DND-41 (cell line): Measurements from ENCODE around the gene E2F2.
"Not testable (repeated sequence)": the region's sequence is repeated elsewhere in the genome, so short reads cannot be mapped to it uniquely, and the experiment has no call there.

Experiments
- ATAC-seq: fragments of 200-7000 bp; cut with Tn5 transposase; 3 replicates; pipeline ENCODE4 v1.9.1; 2021; ENCODE audit warnings: low read depth; ENCODE audit not compliant: insufficient read depth
- DNase-seq: peaks from one replicate; pipeline ENCODE4 v3.0.0-alpha.2; 2020
- H2AFZ ChIP-seq: 2 replicates; pipeline ENCODE4 v1.6.0; 2012; ENCODE audit warnings: low read depth, low read length
- H3K27ac ChIP-seq: 2 replicates; pipeline ENCODE4 v1.5.1; 2012; ENCODE audit warnings: low read length, inconsistent platforms
- H3K27me3 ChIP-seq: fragments of 200-600 bp; sonication (generic); 2 replicates; pipeline ENCODE4 v1.6.0; 2012; ENCODE audit warnings: low read length, mild to moderate bottlenecking, inconsistent platforms; ENCODE audit not compliant: insufficient read depth, poor library complexity
- H3K36me3 ChIP-seq: 2 replicates; pipeline ENCODE4 v1.5.1; 2012; ENCODE audit warnings: low read length, inconsistent platforms; ENCODE audit not compliant: insufficient read depth
- H3K4me1 ChIP-seq: 2 replicates; pipeline ENCODE4 v1.5.1; 2012; ENCODE audit warnings: mild to moderate bottlenecking, low read length; ENCODE audit not compliant: insufficient read depth
- H3K4me2 ChIP-seq: 2 replicates; pipeline ENCODE4 v1.6.0; 2012; ENCODE audit warnings: mild to moderate bottlenecking, moderate library complexity, low read length, inconsistent platforms; ENCODE audit not compliant: insufficient read depth
- H3K4me3 ChIP-seq, 2 experiments: fragments of 200-600 bp in 1 of 2; shearing (Covaris generic) in 1 of 2; 2 replicates each; pipeline ENCODE4 v1.5.1; 2012 to 2016; ENCODE audit warnings: inconsistent platforms in 2 of 2, low read length in 2 of 2, mild to moderate bottlenecking in 2 of 2, low read depth in 1 of 2, moderate library complexity in 1 of 2
- H3K79me2 ChIP-seq: 2 replicates; pipeline ENCODE4 v1.6.0; 2012; ENCODE audit warnings: low read length, inconsistent platforms; ENCODE audit not compliant: insufficient read depth
- H3K9ac ChIP-seq: 2 replicates; pipeline ENCODE4 v1.6.0; 2012; ENCODE audit warnings: low read depth, mild to moderate bottlenecking, inconsistent platforms, low read length, moderate library complexity
- H3K9me3 ChIP-seq: 2 replicates; pipeline ENCODE4 v1.5.1; 2012; ENCODE audit warnings: low read length, moderate library complexity, mild to moderate bottlenecking, inconsistent platforms; ENCODE audit not compliant: insufficient read depth, severe bottlenecking
- H4K20me1 ChIP-seq: 2 replicates; pipeline ENCODE4 v1.6.0; 2012; ENCODE audit warnings: low read length; ENCODE audit not compliant: insufficient read depth
- CTCF ChIP-seq: IDR thresholded peaks from 2 replicates; pipeline ENCODE4 v1.5.1; 2012; ENCODE audit warnings: borderline replicate concordance, low read length, moderate library complexity, mild to moderate bottlenecking; ENCODE audit not compliant: poor library complexity, severe bottlenecking; ENCODE audit errors: extremely low read depth
- EZH2 ChIP-seq: IDR thresholded peaks from 3 replicates; pipeline ENCODE4 v1.6.1; 2012; ENCODE audit warnings: borderline replicate concordance, low read depth, mild to moderate bottlenecking, moderate library complexity, low read length, inconsistent platforms; ENCODE audit not compliant: severe bottlenecking

E2F2 gene

GRCh38 chr1:23543707-23544443 is 12.8 kb upstream of the E2F2 start:
- TF ChIP-seq EZH2 (no peak), CTCF (no peak)
- no peak overlapping the region for H3K9ac ChIP-seq
- ATAC-seq (no peak), DNase-seq (no peak)
- no peaks in the 10 kb centered on the region for H3K36me3 ChIP-seq
- H4K20me1 ChIP-seq, result no peaks in the 10 kb centered on the region
- H3K4me3 ChIP-seq, result no peak overlapping the region
- H3K79me2 ChIP-seq, result no peaks in the 10 kb centered on the region
- H3K4me2 ChIP-seq, result no peak overlapping the region
- no peak overlapping the region for H3K27ac ChIP-seq
- H3K4me1 ChIP-seq, result peaks cover 13% of the 10 kb centered on the region
- no peak overlapping the region for H2AFZ ChIP-seq
- H3K9me3 ChIP-seq, result no peaks in the 10 kb centered on the region
- no peaks in the 10 kb centered on the region for H3K27me3 ChIP-seq

- not testable (repeated sequence) for H3K9me3 ChIP-seq, H3K27ac ChIP-seq, H3K36me3 ChIP-seq, H4K20me1 ChIP-seq, H3K4me3 ChIP-seq, H3K9ac ChIP-seq, H3K79me2 ChIP-seq, DNase-seq, H3K4me2 ChIP-seq, ATAC-seq, H3K27me3 ChIP-seq, H2AFZ ChIP-seq
- H3K4me1 ChIP-seq, result peaks cover 13% of the 10 kb centered on the region
Observed at GRCh38 chr1:23542940-23543339, 11.9 kb upstream of the E2F2 start.

DNA sequence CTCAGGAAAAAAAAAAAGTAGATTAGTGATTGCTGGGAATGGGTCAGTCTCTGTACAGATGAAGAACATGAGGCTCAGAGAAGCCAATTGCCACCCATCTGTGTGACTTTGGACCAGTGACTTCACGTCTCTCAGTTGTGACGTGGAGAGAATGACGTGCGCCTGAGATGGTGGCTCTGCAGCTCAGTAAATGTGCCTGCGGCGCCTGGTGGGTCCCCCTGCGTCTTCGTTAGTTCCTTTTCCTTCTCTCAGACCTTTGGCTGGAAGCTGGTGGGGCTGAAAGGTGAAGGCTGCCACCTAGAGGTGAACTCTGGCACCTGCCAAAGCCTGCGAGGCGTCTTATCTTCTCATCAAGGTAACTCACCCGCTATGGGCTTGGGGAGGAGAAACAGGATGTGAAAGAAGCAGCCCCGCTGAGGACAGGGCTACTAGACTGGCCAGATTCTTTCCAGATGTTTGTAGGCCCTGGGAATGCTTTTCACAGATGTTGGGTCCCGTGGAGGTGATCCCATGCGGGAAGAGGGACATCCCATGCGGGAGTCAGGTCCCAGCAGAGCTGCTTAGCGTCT is 8.7 kb upstream of the E2F2 start:
- DNase-seq (peak; percentile 96), ATAC-seq (peak; percentile 96)
- H3K4me2 ChIP-seq, result peak overlapping the region; percentile 58
- H4K20me1 ChIP-seq, result no peaks in the 10 kb centered on the region
- H3K27ac ChIP-seq, result peak overlapping the region; percentile 33; the same call in 1 of the 2 replicates
- no peak for TF ChIP-seq EZH2
- TF ChIP-seq CTCF, result peak; percentile 99
- H3K36me3 ChIP-seq, result no peaks in the 10 kb centered on the region
- H2AFZ ChIP-seq, result peak overlapping the region; percentile 73
- H3K9me3 ChIP-seq, result no peaks in the 10 kb centered on the region
- peaks cover 19% of the 10 kb centered on the region for H3K4me1 ChIP-seq
- peak overlapping the region; percentile 22; the same call in 1 of the 2 replicates for H3K9ac ChIP-seq
- H3K27me3 ChIP-seq, result no peaks in the 10 kb centered on the region
- H3K4me3 ChIP-seq, result peak overlapping the region in 1 of 2 experiments; percentile 38; a peak in 2 of 4 replicates
- no peaks in the 10 kb centered on the region for H3K79me2 ChIP-seq

DNA sequence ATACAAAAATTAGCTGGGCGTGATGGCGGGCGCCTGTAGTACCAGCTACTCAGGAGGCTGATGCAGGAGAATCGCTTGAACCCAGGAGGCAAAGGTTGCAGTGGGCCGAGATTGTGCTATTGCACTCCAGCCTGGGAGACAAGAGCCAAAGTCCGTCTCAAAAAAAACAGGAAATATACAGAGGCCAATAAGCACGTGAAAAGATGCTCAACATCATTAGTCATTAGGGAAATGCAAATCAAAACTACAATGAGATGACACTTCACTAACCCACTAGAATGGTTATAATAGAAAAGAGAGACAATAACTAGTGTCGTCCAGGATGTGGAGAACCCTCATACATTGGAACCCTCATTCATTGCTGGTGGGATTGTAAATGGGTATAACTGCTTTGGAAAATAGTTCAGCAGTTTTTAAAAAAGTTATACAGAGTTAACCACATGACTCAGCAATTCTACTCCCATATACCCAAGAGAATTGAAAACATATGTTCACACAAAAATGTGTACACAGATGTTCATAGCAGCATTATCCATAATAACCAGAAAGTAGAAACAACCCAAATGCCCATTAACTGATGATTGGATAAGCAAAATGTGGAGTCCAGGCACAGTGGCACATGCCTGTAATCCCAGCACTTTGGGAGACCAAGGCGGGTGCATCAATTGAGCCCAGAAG is 6.4 kb upstream of the E2F2 start:
- no peak overlapping the region for H2AFZ ChIP-seq
- H3K79me2 ChIP-seq, result no peaks in the 10 kb centered on the region
- TF ChIP-seq EZH2, result no peak
- TF ChIP-seq CTCF, result no peak
- H3K9ac ChIP-seq, result no peak overlapping the region
- ATAC-seq (no peak), DNase-seq (no peak)
- H3K4me2 ChIP-seq, result no peak overlapping the region
- no peaks in the 10 kb centered on the region for H3K9me3 ChIP-seq
- no peak overlapping the region for H3K4me3 ChIP-seq
- peaks cover 20% of the 10 kb centered on the region for H3K4me1 ChIP-seq
- no peaks in the 10 kb centered on the region for H3K27me3 ChIP-seq
- no peaks in the 10 kb centered on the region for H3K36me3 ChIP-seq
- H4K20me1 ChIP-seq, result no peaks in the 10 kb centered on the region
- no peak overlapping the region for H3K27ac ChIP-seq
